KBM-7 (cell line): Measurements from ENCODE around the gene TPM3.
"Not testable (repeated sequence)": the region's sequence is repeated elsewhere in the genome, so short reads cannot be mapped to it uniquely, and the experiment has no call there.

Experiments
- DNase-seq: peaks from one replicate; pipeline ENCODE4 v3.0.0-alpha.2; 2015
- in situ Hi-C: fragments of 300-500 bp; cut with MboI; formaldehyde crosslinking; loops from 2 replicates; pipeline ENCODE4 v1.14.3; 2020; ENCODE audit warnings: low sequenced_read_pairs, low pct_unique_long_range_greater_than_20kb, mixed read lengths

TPM3 gene

GRCh38 chr1:154133256-154133655 lies 58.6 kb downstream of the TPM3 start:
- no peak for DNase-seq
- in situ Hi-C loops = no loop called here

GRCh38 chr1:154129391-154129970 lies 62.4 kb downstream of the TPM3 start:
- in situ Hi-C loops = no loop called here
- no peak for DNase-seq

- DNase-seq, in situ Hi-C loops: not testable (repeated sequence)
Measured at GRCh38 chr1:154123205-154123604, 68.7 kb downstream of the TPM3 start.

- no peak for DNase-seq
- in situ Hi-C loops = no loop called here
Measured at GRCh38 chr1:154117642-154118041, 74.3 kb downstream of the TPM3 start.

DNA sequence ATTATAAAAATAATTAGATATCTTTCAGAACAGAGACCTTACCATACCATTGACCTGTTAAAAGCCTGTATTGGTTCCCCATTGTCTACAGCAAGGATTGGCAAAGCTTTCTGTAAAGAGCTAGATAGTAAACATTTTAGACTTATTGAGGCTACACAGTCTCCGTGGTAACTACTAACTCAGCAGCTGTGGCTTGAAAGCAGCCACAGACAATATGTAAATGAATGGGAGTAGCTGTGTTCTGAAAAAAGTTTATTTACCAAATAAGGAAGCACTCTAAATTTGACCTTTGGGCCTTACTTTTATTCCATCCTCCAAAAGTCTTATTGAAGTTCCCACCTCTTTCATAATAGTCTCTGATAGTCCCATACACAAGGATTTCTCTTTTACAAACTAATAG lies 76.7 kb downstream of the TPM3 start:
- DNase-seq = no peak
- in situ Hi-C loops = no loop called here
